Measurements from ENCODE around the gene MTFMT.
"Not testable (repeated sequence)": the region's sequence is repeated elsewhere in the genome, so short reads cannot be mapped to it uniquely, and the experiment has no call there.

Gene MTFMT

DNA sequence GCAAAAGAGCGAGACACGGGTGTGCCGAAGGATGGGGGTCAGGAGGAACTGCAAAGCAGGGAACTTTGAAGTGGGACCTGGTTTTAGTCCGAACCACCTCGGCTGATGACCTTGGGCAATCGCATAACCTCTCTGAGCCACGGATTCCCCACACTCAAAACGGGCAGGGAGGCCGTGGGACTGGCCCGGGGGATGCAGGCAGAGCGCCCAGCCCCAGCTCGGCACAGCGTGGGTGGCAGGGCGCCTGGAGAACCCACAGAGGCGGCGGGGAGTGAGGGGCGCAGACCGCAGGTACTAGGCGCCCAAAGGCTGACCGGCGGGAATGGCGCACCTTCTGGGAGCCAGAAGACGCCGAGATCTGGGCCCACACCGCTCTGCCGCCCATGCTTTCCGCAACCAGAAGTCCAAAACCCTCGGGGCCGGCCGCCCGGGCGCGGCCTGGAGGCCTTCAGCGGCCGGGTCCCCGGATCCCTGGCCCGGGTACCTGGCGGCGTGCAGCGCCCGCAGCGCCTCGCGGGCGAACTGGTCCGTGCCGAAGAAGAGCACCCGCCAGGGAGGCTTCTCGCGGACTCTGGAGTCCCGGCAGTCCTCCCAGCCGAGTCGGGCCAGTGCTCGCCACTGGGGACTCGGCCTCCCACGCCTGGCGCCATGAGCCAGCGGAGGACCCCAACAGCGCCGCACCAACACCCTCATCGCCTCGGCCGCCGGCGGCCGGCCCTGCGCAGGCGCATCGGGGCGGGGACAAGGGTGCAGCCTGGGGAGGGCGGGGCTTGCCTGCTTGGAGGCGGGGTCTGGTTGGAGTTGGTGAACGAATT is at the start of gene MTFMT:
MTFMT (minus strand) TSS at position 719 of the 815 bp plus-strand sequence; CDS start at position 693, 26 bp downstream.
- DNase-seq (ENCODE audit: low read depth), result peak; percentile 69

DNA sequence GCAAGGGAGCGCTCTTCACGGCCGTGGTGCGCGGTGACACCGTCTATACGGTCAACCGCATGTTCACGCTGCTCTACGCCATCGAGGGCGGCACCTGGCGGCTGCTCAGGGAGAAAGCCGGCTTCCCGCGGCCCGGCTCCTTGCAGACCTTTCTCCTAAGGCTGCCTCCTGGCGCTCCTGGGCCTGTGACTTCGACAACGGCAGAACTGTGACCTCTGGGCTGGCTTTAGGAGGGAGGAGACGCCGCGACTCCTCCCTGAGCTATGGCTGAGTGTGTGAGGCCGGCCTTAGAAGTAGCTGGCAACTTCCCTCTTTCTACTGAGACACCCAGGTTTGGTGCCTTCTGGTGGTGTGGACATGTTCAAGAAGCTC is 48.5 kb upstream of the MTFMT start:
- DNase-seq (ENCODE audit: low read depth), result peak; percentile 57

DNA sequence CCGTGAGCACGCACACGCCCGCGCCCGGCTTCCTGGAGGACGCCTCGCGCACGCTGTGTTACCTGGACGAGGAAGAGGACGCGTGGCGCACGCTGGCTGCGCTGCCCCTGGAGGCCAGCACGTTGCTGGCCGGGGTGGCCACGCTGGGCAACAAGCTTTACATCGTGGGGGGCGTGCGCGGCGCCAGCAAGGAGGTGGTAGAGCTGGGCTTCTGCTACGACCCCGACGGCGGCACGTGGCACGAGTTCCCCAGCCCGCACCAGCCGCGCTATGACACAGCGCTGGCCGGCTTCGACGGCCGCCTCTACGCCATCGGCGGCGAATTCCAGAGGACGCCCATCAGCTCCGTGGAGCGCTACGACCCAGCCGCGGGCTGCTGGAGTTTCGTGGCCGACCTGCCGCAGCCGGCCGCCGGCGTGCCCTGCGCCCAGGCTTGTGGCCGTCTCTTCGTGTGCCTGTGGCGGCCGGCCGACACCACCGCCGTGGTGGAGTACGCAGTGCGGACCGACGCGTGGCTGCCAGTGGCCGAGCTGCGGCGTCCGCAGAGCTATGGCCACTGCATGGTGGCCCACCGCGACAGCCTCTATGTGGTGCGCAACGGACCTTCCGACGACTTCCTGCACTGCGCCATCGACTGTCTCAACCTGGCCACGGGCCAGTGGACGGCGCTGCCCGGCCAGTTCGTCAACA is 48.0 kb upstream of the MTFMT start:
- DNase-seq (ENCODE audit: low read depth), result no peak

DNA sequence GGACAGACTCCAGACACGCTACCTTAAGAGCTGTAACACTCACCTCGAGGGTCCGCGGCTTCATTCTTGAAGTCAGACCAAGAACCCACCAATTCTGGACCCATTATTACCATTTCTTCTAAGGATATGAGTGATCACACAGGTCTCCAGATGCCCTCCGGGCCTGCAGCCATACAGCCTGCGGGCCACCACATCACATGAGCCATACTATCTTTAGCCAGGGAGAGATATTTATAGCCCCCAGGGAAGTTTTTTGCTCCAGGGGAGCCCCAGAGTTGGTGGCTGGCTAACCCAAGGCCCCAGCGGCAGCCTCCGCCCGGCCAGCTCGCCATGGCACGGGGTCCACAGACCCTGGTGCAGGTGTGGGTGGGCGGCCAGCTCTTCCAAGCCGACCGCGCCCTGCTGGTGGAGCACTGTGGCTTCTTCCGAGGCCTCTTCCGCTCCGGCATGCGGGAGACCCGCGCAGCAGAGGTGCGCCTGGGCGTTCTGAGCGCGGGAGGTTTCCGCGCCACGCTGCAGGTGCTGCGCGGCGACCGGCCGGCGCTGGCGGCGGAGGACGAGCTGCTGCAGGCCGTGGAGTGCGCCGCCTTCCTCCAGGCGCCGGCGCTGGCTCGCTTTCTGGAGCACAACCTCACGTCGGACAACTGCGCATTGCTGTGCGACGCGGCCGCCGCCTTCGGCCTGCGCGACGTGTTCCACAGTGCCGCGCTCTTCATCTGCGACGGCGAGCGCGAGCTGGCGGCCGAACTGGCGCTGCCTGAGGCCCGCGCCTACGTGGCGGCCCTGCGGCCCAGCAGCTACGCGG is 47.2 kb upstream of the MTFMT start, which contains the start of gene KBTBD13:
KBTBD13 (plus strand) TSS at position 261 of the 805 bp plus-strand sequence; CDS start at position 331, 70 bp downstream.
- DNase-seq (ENCODE audit: low read depth), result no peak

DNA sequence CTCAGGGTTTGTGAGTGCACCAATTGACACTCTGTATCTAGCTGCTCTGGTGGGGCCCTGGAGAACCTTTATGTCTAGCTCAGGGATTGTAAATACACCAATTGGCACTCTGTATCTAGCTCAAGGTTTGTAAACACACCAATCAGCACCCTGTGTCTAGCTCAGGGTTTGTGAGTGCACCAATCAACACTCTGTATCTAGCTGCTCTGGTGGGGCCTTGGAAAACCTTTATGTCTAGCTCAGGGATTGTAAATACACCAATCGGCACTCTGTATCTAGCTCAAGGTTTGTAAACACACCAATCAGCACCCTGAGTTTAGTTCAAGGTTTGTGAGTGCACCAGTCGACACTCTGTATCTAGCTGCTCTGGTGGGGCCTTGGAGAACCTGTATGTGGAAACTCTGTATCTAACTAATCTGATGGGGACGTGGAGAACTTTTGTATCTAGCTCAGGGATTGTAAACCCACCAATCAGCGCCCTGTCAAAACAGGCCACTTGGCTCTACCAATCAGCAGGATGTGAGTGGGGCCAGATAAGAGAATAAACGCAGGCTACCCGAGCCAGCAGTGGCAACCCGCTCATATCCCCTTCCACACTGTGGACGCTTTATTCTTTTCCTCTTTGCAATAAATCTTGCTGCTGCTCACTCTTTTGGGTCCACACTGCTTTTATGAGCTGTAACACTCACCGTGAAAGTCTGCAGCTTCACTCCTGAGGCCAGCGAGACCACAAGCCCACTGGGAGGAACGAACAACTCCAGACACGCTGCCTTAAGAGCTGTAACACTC is 46.4 kb upstream of the MTFMT start:
- not testable (repeated sequence) for DNase-seq (ENCODE audit: low read depth)

DNA sequence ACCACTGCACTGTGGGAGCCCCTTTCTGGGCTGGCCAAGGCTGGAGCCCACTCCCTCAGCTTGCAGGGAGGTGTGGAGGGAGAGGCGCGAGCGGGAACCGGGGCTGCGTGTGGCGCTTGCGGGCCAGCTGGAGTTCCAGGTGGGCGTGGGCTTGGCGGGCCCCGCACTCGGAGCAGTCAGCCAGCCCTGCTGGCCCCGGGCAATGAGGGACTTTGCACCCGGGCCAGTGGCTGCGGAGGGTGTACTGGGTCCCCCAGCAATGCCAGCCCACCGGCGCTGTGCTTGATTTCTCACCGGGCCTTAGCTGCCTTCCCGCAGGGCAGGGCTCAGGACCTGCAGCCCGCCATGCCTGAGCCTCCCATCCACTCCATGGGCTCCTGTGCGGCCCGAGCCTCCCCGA is 45.5 kb upstream of the MTFMT start:
- not testable (repeated sequence) for DNase-seq (ENCODE audit: low read depth)

DNA sequence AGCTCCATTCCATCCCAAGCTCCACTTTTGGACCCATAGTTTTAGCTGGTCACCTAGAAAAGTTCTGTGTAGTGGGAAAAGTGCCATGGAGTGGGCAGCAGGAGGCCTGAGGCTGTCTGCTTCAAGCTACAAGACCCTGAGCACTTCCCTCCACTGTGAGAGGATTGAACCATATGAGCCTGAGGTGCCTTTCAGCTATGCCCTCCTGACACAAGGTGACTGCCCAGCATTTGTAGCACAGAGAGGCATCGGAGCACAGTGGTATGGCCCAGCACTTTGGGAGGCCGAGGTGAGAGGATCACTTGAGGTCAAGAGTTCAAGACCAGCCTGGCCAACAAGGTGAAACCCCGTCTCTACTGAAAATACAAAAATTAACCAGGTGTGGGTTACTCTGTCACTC is 43.2 kb upstream of the MTFMT start:
- DNase-seq (ENCODE audit: low read depth), result no peak

DNA sequence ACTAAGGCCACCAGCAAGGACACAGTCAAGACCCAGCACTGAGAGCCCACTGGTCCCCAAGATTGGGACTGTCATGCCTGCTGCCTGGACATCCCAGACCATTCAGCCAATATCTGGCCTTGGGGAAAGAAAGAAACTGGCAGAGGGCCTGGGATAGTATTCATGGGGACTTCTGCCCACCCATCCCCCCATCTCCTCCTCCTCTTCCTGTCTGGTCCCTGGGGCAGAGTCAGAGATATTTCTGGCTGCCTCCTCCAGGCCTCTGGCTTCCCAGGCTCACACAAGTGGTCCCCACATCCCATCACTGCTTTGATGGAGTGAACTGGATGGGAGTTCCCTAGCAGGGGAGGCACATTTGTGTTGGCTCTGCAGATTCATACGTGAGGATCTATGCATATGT is 42.6 kb upstream of the MTFMT start:
- DNase-seq (ENCODE audit: low read depth), result peak; percentile 12

DNA sequence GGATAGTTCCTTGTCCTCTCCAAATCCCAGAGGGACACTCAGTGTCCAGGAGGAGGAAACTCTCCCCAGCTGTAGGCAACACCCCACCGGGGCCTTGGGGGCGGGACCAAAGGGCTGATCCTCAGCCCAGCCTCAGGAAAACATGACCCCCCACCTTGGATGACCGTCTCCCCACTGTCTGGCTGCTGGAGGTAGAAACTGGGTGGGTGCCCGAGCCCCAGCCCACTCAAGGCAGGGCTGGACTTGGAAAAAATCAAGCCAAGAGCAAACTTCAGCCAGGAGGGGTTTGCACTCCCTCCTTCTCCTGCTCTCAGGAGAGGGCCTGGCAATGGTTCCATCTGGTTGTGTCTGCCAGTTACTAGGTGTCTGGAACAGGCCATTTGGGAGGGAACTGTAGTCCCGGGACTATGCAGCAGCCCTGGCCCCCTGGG is 42.0 kb upstream of the MTFMT start:
- no peak for DNase-seq (ENCODE audit: low read depth)

DNA sequence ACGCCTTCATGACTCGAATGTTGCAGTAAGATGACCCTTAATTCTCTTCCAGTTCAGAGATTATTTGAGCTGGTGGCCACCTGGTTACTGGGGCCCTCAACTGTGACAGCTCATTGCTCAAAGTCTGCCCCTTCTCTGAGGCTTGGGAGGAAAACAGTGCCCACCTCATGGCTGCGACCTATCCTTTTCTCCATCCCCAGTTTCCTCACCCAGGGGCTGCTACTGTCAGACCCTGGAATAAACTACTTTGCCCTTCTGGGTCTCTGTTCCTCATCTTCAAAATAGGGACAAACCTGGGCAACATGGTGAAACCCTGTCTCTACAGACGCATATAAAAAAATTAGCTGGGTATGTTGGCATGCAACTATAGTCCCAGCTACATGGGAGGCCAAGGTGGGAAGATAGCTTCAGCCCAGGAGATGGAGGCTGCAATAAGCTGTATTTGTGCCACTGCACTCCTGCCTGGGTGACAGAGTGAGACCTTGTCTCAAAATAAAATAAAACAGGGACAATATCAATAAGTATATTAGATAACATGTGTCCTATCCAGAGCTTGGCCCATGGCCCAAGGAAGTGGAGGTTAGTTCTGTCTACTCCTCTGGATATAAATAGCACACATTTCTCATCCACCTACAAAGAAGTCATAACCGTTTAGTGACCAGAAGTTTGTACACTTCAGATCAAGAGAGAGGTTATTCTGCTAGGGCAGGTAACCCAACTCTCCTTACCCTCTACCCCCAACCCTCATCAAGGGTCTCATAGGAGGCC is 40.5 kb upstream of the MTFMT start:
- no peak for DNase-seq (ENCODE audit: low read depth)

DNA sequence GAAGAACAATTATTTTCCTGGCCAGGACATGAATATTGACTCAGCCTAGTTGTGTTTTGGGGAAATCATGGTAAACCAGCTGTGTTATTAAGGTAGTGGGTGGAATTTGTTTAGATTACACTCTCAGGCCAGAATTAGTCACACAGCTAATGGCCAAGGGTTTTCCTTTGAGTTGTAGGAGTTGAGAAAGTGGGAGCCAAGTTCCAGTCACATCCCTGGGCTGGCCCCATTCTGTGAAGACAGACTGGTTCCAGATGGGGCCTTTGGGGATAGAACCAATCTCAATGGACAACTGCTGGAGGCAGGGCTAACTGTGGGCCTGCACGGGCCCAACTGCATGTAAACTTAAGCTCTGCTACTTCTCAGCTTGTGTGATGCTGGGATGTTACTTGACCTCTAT is 39.7 kb upstream of the MTFMT start:
- DNase-seq (ENCODE audit: low read depth), result peak; percentile 98

DNA sequence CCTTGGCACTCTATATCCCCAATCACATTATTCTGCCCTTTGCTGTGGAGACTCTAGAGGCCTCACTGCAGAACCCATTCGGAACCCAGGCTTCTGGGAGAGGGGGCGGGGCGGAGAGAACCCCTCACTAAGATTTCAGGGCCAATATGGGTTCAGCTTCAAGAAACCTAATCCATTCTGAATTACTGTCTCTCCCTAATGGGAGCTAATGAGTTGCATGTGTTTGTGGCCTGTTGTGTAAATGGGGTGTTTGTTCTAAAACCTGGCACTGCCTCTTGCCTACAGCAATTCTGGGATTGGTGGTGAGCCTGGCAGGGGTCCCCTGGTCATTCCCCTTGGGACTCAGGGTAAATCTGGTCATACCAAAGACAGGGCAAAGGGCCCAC is 39.0 kb upstream of the MTFMT start:
- peak; percentile 89 for DNase-seq (ENCODE audit: low read depth)

DNA sequence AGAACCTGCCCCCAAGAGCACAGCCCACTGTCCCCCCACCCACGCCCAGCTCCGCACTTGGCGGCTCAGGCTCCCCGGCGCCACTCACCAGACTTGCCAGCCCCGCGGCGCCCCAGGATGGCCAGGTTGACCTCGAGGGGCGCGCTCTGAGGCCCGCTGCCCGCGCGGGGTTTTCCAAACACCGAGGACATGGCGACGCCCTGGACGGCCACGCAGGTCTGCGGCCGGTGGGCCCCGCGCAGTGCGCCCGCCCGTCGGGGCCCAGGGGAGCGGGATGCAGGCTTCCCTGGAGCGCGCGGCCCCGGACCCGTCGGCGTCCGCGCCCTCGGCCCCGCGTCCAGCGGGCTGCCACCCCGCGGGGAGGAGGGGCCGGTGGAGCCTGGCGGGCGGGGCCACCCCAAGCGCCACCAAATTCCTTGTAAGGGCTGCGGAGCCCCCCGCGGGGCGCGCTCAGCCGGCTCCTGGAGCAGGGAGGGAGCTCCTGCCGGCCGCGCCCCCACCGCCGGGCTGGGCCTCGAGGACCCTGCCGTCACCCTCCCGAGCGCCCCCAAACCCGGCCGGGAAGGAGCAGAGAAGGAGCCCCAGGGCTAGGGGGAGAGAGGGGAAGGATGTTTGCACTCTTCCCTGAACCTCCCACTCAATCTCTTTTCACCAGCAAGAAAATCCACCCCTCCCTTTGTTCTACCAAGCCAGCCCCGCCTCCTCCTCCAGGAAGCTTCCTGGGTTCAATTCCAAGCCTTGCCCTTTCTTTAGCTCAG is 38.4 kb upstream of the MTFMT start, which contains the start of gene RASL12:
RASL12 (minus strand) TSS at position 347 of the 758 bp plus-strand sequence; CDS start at position 191, 156 bp downstream.
- DNase-seq (ENCODE audit: low read depth), result no peak

DNA sequence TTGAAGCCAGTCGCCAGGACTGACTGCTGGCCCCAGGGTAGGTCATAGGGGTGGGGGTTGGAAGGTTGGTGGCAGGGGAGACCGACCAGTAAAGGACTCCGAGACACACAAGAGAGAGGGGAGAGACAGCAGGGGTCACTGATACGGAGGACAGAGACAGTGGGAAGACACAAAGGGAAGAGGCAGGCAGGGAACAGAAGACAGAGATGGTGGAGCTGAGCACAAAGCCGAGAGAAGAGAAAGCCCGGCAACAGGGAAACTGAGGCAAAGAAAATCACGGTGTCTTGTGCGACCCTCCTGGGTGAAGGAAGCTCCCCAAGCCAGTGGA is 37.8 kb upstream of the MTFMT start:
- DNase-seq (ENCODE audit: low read depth), result no peak

DNA sequence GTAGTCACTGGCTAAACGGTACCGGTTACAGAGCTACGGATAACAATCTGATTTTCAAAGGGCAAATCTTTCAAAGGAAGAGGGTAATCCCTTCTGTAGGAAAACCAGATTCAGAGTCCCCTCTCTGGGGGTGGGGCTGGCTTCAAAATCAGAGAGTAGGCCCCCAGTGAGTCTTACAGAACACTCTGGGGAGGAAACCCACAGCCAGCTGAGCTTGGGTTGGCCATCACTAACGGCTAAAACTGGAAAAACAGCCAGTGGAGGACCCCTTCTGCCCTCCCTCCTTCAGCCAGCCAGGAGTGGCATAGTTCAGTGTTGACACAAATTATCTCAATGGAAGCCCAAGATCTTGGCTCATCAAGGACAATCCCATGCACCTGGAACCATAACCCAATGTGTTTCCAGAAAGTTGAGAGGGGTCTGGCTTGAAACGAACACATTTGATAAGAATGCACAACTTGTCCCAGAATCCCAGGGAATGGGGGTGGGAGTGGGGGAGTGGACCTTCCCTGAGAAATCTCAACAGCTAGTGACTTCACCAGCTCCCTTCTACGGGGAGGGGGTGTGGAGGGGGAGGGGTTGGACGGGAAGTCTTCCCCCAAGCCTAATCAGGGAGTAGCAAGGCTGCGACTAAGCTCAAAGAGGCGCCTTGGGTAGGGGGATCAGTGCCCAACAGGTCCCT is 37.3 kb upstream of the MTFMT start:
- DNase-seq (ENCODE audit: low read depth), result no peak

DNA sequence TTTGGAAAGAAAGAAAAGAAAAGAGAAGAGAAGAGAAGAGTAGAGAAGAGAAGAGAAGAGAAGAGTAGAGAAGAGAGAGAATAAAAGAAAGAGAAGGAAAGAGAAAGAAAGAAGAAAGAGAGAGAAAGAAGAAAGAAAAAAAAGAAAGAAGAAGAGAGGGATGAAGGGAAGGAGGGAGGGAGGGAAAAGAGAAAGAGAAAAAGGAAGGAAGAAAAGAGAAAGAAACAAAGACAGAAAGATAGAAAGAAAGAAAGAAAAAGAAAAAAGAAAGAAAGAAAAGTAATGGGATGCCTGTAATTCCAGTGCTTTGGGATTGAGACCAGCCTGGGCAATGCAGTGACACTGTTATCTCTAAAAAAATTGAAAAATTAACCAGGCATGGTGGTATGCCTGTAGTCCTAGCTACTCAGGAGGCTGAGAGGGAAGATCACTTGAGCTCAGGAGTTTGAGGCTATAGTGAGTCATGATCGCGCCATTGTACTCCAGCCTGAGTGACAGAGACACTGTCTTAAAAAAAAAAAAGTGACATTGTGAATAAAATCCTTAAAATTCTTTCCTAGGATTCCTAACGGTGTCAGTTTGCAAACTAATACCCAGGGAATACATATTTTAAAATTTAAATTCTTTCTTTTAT is 36.7 kb upstream of the MTFMT start:
- DNase-seq (ENCODE audit: low read depth), result peak; percentile 19

DNA sequence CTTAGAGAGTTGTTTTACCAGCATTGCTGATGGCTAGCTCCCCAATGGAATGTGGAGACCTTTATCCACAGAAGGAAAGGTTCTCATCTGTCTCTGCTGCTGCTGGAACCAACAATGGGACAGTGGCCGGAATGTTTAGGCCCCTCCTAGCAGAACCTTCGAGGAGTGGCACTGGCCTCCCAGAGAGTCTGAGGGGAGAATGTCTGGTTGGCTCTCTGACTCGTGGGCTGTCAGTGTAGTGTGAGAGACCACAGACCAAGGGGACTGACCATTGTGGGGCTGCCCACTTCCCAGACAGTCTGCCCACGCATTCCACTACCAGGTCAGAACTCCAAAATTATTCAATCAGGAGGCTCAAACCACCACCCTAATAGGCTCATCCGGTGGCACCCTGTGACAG is 33.3 kb upstream of the MTFMT start:
- DNase-seq (ENCODE audit: low read depth), result no peak

DNA sequence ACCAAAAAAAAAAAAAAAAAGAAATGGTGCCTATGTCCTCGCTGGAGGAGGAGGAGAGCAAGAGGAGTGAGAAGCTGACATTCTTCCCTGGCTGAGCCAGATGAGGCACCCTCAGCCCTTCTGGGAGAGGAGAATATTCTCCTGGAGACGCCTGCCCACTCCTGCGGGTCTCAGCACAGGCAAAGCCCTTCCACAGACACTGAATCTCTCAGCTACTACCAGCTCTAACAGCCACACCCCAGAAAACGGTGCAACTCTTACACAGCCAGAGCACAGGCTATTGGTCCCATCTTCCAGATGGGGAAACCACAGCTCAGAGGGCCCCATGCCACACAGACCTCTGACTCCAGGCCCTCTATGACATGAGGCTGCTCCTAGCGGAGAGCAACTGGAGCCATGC is 32.6 kb upstream of the MTFMT start:
- no peak for DNase-seq (ENCODE audit: low read depth)
